ENCODE data around the gene EPHA8. TPM values are rescaled to one million over a fixed set of nuclear protein-coding genes. Genes with fewer than 3 reads are reported as not detected.

Gene EPHA8
- polyA plus RNA-seq, 3 donors = 2.0 to 4.5 (median 2.4) TPM

DNA sequence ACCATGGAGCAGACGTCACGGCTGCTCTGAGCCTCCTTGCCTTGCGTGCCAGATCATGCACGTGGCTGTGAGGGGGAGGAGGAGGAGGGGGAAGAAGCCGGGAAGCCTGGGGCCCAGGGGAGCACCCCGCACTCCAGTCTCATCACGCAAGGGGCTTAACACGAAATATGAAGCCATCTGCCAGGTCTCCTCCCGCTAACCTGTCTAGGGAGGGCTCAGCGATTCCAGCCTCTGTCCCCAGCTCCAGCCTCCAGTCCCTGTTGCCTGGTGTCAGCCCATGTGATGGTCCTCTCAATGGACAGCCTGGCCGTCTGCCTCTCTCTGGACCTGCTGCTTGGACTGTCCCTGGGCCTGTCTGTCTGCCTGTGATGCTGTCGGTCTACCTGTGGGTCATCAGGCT is 50.7 kb downstream of the EPHA8 start:
- DNase-seq = no peak

DNA sequence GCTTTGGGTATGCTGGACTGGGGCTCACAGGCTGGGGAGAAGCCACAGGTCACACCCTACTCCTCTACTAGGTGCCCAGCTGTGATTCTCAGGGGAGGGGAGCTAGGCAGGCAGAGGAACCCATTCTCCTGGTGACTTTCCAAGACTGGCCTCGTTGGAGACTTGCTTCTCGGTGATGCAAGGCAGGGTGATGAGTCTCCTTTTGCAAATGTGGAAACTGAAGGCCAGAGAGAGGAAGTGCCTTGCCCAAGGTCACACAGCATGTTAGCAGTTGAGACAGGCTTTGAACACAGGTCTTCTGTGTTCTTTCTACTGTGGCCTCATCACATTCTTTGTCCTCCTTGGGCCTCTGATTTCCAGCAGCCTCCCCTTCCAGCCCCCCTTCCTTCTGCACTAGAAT is 52.6 kb downstream of the EPHA8 start:
- no peak for DNase-seq

DNA sequence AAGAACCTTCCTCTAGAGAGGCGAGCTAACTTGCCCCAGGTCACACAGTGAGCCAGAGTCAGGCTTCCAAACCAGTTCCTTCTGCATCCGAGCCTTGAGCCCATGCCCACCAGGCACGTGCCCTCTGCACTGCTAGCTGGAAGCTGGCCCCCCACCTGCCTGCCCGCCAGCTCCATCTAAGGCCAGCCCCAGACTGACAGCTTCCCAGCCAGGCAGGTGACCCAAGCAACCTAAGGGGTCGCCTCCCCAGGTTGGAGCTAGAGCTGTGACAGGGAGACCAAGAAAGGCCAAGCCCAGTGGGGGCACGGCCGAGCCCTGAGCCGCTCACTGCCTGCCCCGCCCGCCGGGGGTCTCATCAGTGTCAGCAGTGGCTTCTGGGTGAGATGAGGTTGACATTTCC is 53.3 kb downstream of the EPHA8 start:
- no peak for DNase-seq

DNA sequence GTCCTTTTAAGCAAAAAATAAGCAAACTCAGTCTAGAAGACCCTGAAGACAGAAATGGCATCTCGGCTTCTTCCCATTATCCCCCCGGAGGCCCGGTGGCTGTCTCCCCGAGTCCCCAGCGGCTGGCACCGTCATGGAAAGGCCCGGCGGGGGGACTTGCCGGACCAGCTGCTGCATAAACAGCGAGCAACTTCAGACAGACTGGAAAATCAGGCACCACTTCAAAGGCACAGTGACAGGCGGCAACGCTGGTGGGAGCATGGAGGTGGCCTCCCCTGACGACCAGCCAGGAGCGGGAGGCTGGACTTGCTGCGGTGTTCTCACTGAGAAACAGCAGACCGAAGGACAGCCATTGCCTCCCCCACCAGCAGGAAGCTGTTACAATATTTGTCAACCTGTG is 54.8 kb downstream of the EPHA8 start:
- DNase-seq = no peak

DNA sequence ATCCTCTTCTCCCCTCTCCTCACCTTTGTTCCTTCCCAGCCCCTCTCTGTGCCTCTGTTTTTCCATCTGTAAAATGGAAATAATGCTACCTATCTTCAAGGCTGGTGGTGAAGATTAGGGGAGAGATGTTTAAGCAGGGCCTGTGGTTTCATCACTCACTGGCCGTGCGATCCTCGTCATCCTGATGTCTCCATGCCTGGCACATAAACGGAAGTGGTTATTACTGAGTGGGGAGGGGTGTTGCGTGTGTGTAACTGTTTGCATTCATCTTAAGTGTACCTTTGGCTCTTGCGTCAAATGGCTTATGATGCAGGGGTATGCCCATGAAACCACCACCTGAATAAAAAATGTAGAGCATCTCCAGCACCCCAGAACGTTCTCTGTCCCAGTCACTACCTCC is 56.0 kb downstream of the EPHA8 start:
- DNase-seq = no peak

DNA sequence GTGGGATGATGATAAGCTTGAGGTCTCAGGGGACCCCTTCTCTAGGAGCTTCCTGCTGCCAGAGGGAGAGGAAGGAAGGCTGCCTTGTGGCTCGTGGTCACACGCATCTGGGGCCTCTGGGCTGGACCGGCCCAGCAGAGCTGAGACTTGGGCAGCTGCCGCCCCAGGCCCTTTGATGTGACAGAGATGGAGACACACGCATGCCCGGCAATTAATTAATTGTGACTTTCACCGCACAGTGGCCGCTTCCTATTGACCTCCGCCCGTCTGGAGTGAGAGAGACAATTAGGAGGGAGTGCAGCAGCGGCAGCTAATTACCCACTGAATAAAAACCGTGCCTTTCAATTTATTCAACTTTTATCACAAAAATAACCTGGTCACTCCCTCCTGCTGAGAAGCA is 56.5 kb downstream of the EPHA8 start:
- DNase-seq = no peak

DNA sequence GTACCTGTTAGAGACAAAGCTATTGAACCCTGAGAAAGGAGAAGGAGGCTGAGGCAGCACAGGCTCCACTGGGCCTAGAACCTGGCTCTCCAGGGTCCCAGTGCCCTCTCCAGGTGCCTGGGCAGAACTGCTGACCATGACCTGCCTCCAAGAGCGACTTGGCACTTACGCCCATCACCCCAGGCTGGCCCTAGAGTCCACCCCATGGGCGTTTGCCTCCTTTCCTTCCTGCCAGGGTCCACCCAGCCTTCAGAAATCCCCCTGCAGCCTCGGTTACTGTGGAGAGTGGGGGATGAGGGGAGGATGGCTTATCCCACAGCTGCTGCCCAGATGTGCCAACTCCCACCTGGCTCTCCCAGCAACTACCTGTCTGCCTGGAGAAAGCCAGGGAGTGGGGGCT is 58.5 kb downstream of the EPHA8 start:
- no peak for DNase-seq

DNA sequence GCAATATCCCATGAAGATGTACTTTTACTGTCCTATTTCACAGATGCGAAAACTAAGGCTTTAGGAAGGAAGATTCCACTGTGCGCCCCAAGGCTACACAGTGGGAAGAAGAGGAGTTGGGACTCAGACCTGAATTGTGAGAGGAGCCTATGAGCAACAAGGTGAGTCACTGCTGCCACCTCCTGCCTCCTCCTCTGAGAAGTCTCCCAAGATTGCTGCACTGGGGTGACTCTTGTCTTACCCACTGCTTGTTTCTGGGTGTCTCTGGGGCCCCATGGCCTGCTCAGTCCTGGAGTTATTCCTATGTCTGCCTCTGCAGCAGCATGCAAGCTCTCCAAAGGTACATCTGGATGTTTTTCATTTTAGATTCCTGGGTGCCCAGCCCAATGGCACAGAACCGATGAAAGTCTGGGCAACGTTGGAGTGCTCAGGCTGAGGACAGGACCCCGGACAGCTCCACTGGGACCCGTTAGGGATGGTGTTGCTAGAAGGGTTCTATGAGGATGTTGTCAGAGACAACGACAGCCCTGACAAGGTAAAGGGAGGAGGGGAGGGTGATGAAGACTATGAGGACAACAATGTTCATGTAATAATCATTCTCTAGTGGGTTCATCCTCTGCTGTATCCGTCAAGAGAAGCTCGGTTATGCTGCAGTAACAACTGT is 62.1 kb downstream of the EPHA8 start:
- DNase-seq = peak; percentile 29

DNA sequence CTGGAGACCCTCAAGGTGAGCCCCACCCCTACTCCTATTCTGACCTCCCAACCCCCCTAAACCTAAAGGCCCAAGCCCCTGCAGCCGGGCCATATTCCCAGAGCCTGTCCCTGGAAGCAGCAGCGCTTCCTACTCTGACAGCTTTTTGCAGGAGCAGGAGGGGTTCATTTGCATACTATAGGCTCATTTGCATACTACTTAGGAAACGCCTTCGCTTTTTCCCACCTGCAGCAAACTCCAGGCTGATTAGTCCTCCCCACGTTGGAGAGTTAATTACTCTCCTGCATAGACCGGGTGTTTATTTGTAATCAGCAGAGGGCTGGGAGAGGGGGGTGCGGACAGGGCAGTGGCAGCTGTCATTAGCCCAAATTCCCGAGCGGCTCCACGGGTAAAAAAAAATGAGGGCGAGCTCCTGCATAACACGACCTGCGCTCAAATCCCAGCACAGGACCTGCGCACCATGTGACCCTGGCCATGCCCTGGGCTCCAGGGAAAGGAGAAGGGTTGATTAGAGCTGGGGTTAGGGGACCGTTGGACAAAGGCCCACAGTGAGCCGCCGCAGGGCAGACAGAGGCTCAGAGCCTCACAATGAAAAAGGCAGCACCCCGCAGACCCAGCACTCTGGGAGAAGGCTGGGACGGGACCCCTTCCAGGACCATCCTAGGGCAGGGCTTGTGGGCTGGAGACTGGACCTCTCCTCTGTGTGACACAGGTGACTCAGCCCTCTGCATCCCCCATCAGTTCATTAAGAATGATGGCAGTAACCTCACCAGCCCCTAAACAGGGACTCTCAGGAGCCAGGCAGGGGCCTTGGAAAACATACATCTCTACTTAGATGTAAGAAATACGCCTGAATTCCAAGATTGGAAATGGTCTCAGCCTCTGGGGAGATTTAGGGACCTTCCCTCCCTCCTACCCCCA is 63.2 kb downstream of the EPHA8 start:
- no peak for DNase-seq

DNA sequence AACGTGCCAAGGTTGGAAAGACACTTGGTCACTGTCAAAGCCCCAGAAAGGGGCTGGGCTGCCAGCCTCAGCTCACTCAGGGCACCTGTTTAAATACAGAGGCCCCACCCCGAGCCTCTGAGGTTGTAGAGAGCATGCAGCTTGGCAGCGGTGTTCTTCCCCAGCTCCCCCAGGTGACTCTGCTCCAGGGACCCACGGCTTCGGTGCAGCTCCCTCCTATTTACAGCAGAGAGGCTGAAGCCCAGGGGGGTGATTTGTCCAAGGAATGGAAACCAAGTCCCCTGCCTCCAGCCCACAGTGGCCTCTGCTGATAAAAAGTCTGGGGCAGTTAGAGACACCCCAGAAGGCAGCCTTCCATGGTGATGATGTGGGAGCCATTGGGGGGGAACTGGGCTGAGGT is 64.0 kb downstream of the EPHA8 start:
- DNase-seq = no peak

DNA sequence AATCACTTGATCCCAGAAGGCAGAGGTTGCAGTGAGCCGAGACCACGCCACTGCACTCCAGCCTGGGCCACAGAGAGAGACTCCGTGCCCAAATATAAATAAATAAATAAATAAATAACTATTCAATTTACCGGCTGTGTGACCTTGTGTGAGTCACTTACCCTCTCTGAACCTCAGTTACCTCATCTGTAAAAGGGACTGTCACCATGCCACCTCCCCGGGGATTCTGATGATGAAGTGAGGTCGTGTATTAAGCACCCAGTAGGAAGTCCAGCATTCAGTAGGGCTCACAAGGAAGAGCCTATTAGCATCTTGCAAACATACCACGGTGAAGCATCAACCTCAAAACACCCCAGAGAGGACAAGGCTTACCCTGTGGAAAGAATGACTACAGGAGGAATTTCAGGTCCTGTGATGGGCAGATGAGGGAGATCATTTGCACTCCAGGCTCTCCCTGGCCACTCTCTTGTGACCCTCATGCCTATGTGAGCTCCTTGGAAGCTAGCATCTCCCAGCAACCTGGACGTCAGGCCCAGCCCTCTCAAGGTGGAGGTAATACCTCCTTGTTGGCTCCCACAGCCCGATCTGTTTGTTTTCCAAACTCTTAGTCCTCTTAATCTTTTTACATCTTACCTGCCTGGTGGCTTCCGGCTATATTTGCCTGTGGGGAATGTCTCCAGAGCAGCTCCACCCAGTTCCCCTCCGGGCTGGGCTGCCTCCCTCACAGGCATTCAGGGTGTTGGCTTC is 65.6 kb downstream of the EPHA8 start:
- DNase-seq = no peak

DNA sequence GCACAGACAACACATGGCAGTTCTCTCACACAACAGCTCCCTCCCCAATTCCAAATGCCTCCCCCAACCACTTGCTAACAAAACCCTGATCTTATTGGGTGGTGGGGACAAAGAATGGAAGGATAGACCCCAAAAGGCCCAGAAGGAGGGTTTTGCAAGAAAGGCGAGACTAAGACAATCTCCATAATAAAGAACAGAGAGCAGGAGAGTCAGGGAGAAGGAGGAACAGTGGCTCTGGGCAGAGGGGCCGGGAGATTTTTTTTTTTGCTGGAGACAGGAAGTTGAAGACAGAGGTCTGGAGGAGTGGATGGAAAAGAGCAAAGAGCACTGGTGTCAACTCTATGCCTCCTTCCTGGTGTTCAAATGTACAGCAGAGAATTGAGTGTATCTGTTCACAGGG is 66.6 kb downstream of the EPHA8 start:
- no peak for DNase-seq

DNA sequence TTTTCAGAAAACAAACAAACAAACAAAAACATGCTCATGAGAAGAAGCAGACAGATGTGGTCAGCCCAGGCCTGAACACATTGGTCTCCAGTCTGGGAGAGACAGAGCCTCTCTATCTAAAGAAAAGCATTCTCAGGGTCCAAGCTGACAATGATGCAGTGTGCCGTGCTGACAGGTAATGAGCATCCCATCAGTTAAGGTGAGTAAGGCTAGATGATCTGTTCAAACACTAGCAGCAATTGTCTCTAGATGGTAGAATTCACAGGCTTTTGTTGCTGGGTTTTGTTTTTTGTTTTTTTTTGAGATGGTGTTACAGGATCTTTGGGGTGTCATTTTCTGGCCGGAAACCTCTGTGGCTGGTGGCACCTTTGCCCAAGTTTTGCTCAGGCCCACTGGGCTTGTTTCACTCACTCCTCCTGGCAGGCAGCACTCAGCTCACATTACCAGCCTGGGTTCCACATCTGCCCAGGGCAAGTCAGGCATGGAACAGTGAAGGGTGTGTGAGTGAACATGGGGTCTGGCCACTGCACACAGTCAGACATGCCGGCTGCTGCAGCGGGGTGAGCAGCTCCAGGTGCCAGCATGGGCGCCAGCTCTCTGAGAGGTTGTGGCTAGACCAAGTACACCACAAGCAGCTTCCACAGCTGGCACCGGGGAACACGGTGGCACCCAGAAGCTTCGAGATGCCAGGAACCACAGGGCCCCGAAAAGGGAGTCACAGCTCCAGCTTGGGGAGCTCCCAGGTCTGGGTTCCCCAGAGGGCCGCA is 70.6 kb downstream of the EPHA8 start:
- DNase-seq = no peak

DNA sequence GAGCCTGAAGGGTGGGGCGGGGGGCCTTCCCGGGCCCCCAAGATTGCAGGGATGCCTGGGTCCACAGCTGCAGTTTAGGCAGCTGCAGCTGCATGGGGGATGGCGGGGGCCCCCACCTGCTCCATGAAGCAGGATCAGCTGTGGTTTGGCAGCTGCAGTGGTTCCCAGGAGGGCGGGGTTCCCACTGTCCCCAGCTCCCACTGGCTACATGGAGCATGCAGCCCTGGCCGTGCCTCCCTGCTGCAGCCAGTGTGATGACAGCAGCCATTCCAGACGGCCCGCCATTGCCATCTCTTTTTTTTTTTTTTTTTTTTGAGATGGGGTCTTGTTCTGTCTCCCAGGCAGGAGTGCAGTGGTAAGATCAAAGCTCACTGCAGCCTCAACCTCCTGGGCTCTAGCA is 72.1 kb downstream of the EPHA8 start:
- DNase-seq = no peak

DNA sequence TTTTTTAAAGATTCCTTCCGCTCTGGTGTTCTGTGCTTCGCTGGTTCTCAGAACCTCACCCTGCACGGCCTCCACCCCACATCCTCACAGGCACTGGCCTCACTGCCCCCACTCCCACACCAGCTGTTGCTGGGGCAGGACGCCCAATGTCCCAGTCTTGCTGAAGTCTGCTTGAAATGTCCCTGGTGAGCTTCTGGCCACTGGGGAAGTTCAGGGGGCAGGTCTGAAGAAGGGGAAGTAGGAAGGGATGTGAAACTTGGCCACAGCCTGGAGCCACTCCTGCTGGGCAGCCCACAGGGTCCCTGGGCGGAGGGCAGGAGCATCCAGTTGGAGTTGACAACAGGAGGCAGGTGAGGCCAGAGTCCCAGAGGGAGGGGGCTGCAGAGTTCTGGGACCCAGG is 73.1 kb downstream of the EPHA8 start, which contains the start of gene C1QA:
Gene C1QA (plus strand): TSS at position 276 of the 400 bp plus-strand sequence. CDS start 989 bp downstream, outside the sequence.
- DNase-seq = no peak

DNA sequence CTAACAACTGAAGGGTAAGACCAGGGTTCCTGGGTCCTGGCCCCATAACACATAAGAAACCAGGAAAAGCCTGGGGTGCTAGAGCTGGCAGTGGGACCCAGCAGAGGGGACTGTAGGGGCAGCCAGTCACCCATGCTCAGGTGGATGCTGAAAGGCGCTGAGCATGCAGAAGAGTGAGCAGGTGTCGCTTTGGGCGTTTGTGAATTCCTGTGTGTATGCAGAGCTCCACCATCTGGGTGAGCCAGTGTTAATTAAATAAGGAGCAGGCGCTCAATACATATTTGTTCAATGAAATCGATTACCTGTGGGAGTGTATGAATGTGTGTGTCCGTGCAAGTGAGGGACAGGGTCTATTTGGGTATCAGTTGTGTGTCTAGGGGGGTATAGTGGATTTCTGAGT is 73.6 kb downstream of the EPHA8 start:
- DNase-seq = no peak

DNA sequence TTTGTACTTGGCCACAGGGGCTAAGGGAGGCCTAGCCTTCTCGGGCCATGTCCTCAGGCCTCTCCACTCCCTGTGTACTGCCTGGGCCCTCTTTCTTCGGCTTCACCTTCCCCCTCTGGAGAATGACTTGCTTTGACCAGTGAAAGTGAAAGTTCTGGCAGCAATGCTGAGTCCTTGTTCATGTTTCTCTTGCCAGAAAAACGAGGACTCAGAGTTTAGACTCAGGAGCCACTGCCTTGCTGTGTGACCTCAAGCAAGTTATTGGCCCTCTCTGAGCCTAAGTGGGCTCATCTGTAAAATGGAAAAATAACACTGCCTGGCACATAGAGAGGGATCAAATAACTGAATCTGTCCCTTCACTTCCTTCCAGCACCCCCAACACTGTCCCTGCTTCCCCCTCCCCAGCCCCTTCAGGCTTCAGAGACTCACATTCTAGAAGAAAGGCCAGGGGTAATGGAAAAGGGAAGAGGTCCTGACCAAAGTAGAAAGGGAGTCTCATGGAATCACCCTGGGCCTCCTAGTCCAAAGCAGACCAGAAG is 74.7 kb downstream of the EPHA8 start:
- DNase-seq = no peak

DNA sequence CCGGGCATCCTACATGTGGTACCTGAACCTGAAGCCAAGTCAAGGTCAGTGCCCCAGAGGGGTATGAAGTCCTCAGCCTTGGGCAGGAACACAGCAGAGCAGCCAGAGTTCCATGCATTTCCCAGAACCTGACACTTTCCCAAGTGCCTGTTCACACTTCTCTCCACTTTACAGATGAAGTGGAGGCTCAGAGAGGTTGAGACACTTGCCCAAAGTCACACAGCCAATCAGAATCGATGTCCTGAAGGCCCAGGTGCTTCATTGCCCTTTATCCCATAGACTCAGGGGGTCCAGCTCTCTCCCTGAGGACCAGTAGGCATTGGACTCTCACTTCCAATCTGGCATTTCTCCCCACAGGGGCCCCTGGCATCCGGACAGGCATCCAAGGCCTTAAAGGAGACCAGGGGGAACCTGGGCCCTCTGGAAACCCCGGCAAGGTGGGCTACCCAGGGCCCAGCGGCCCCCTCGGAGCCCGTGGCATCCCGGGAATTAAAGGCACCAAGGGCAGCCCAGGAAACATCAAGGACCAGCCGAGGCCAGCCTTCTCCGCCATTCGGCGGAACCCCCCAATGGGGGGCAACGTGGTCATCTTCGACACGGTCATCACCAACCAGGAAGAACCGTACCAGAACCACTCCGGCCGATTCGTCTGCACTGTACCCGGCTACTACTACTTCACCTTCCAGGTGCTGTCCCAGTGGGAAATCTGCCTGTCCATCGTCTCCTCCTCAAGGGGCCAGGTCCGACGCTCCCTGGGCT is 75.4 kb downstream of the EPHA8 start:
- no peak for DNase-seq

DNA sequence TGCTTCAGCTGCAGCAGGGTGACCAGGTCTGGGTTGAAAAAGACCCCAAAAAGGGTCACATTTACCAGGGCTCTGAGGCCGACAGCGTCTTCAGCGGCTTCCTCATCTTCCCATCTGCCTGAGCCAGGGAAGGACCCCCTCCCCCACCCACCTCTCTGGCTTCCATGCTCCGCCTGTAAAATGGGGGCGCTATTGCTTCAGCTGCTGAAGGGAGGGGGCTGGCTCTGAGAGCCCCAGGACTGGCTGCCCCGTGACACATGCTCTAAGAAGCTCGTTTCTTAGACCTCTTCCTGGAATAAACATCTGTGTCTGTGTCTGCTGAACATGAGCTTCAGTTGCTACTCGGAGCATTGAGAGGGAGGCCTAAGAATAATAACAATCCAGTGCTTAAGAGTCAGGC is 76.0 kb downstream of the EPHA8 start:
- DNase-seq = no peak

DNA sequence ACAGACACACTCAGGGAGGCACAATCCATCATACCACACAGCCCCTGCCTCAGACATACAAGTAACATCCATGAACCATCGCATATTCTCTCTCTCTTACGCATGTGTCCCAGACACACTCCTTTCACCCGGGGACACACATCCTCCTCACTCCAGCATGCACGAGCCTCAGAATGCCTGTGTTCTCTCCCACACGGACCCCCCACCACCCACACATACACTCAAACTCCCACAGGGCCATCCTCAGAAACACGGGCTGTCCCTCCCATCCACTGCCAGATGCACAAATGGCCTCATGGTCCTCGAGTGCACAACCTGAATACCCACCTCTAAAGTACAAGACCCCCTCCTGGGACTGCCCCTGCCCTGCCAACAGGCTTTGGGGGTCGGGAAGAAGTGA is 78.0 kb downstream of the EPHA8 start:
- no peak for DNase-seq

Data from renal pelvis (tissue), 4 donors.